ENCODE measurements around the gene MRPL38. TPM values are rescaled to one million over a fixed set of nuclear protein-coding genes. Genes with fewer than 3 reads are reported as not detected.
A peak's percentile ranks its signal among the peaks of the same experiment; 100 is the strongest.
"Not testable (repeated sequence)": the region's sequence is repeated elsewhere in the genome, so short reads cannot be mapped to it uniquely, and the experiment has no call there.

The MRPL38 gene
- total RNA-seq, 1 experiment from 2014 or later, result 112 TPM

GRCh38 chr17:75873587-75874322 is 30.9 kb downstream of the MRPL38 start:
- intact Hi-C loops (cut with micrococcal nuclease; ENCODE audit: unreplicated experiment), result no loop called here

GRCh38 chr17:75872434-75873351 is 32.0 kb downstream of the MRPL38 start:
- CTCF ChIA-PET, result interaction anchor here (0.6 to 1.4 kb wide), 5 partner anchors 11 to 93 kb away, joined by 3 to 8 read pairs (median 5); partner anchors contain the start of genes UNC13D and WBP2
- intact Hi-C loops (cut with micrococcal nuclease; ENCODE audit: unreplicated experiment), result no loop called here

More at GRCh38 chr17:75873587-75874322, 30.9 kb downstream of the MRPL38 start:
- Mint-ChIP-seq H3K27ac (ENCODE audit: unreplicated experiment) (no peak overlapping the region), H3K27me3 (ENCODE audit: unreplicated experiment) (no peaks in the 10 kb centered on the region), H3K4me1 (ENCODE audit: low read depth, unreplicated experiment) (peaks cover 34% of the 10 kb centered on the region), H3K9me3 (ENCODE audit: low read depth, unreplicated experiment) (no peaks in the 10 kb centered on the region), H3K4me3 (ENCODE audit: low read depth, unreplicated experiment) (no peak overlapping the region), H3K36me3 (ENCODE audit: insufficient read depth, unreplicated experiment) (peaks cover 65% of the 10 kb centered on the region)
- BruUV-seq (replicated peaks), result no TSS peak
- CTCF ChIA-PET, result no interaction called here
- no peak for DNase-seq
- no peak for TF ChIP-seq CTCF (IDR thresholded peaks at IDR 0.05; ENCODE audit: unreplicated experiment)

GRCh38 chr17:75870228-75870627 is 34.5 kb downstream of the MRPL38 start:
- BruUV-seq (replicated peaks); H3K9me3 Mint-ChIP-seq (ENCODE audit: low read depth, unreplicated experiment); intact Hi-C loops (cut with micrococcal nuclease; ENCODE audit: unreplicated experiment); DNase-seq; H3K4me3 Mint-ChIP-seq (ENCODE audit: low read depth, unreplicated experiment); CTCF ChIA-PET; H3K27me3 Mint-ChIP-seq (ENCODE audit: unreplicated experiment): not testable (repeated sequence)
- peaks cover 31% of the 10 kb centered on the region for H3K36me3 Mint-ChIP-seq (ENCODE audit: insufficient read depth, unreplicated experiment)
- peak overlapping the region; percentile 78 for H3K27ac Mint-ChIP-seq (ENCODE audit: unreplicated experiment)
- H3K4me1 Mint-ChIP-seq (ENCODE audit: low read depth, unreplicated experiment), result peaks cover 18% of the 10 kb centered on the region

More at GRCh38 chr17:75872434-75873351, 32.0 kb downstream of the MRPL38 start:
- Mint-ChIP-seq H3K9me3 (ENCODE audit: low read depth, unreplicated experiment) (no peaks in the 10 kb centered on the region), H3K4me1 (ENCODE audit: low read depth, unreplicated experiment) (peaks cover 36% of the 10 kb centered on the region), H3K27ac (ENCODE audit: unreplicated experiment) (peak overlapping the region; percentile 82), H3K4me3 (ENCODE audit: low read depth, unreplicated experiment) (no peak overlapping the region), H3K27me3 (ENCODE audit: unreplicated experiment) (no peaks in the 10 kb centered on the region), H3K36me3 (ENCODE audit: insufficient read depth, unreplicated experiment) (peaks cover 55% of the 10 kb centered on the region)
- DNase-seq, result peak; percentile 81
- no peak for TF ChIP-seq CTCF (IDR thresholded peaks at IDR 0.05; ENCODE audit: unreplicated experiment)
- BruUV-seq (replicated peaks), result no TSS peak

- Mint-ChIP-seq H3K4me3 (ENCODE audit: low read depth, unreplicated experiment) (no peak overlapping the region), H3K9me3 (ENCODE audit: low read depth, unreplicated experiment) (no peaks in the 10 kb centered on the region), H3K27me3 (ENCODE audit: unreplicated experiment) (no peaks in the 10 kb centered on the region), H3K4me1 (ENCODE audit: low read depth, unreplicated experiment) (peaks cover 17% of the 10 kb centered on the region), H3K36me3 (ENCODE audit: insufficient read depth, unreplicated experiment) (peaks cover 26% of the 10 kb centered on the region), H3K27ac (ENCODE audit: unreplicated experiment) (peak overlapping the region; percentile 74)
- no TSS peak for BruUV-seq (replicated peaks)
- CTCF ChIA-PET, result interaction anchor here (0.6 kb wide), 1 partner anchor 399 kb away, joined by 4 read pairs; no protein-coding TSS in a partner anchor
- intact Hi-C loops (cut with micrococcal nuclease; ENCODE audit: unreplicated experiment), result no loop called here
- peak; percentile 36 for DNase-seq
- no peak for TF ChIP-seq CTCF (IDR thresholded peaks at IDR 0.05; ENCODE audit: unreplicated experiment)
Observed at GRCh38 chr17:75869282-75870141, 35.2 kb downstream of the MRPL38 start.

GRCh38 chr17:75868730-75869281 is 35.9 kb downstream of the MRPL38 start:
- H3K9me3 Mint-ChIP-seq (ENCODE audit: low read depth, unreplicated experiment); BruUV-seq (replicated peaks); H3K27me3 Mint-ChIP-seq (ENCODE audit: unreplicated experiment); intact Hi-C loops (cut with micrococcal nuclease; ENCODE audit: unreplicated experiment); H3K4me3 Mint-ChIP-seq (ENCODE audit: low read depth, unreplicated experiment); DNase-seq; CTCF ChIA-PET: not testable (repeated sequence)
- peaks cover 19% of the 10 kb centered on the region for H3K36me3 Mint-ChIP-seq (ENCODE audit: insufficient read depth, unreplicated experiment)
- H3K4me1 Mint-ChIP-seq (ENCODE audit: low read depth, unreplicated experiment), result peaks cover 17% of the 10 kb centered on the region
- peak overlapping the region; percentile 74 for H3K27ac Mint-ChIP-seq (ENCODE audit: unreplicated experiment)

GRCh38 chr17:75865404-75866188 is 39.1 kb downstream of the MRPL38 start:
- CTCF ChIA-PET; H3K4me3 Mint-ChIP-seq (ENCODE audit: low read depth, unreplicated experiment); H3K27me3 Mint-ChIP-seq (ENCODE audit: unreplicated experiment); H3K9me3 Mint-ChIP-seq (ENCODE audit: low read depth, unreplicated experiment); intact Hi-C loops (cut with micrococcal nuclease; ENCODE audit: unreplicated experiment); BruUV-seq (replicated peaks); H3K36me3 Mint-ChIP-seq (ENCODE audit: insufficient read depth, unreplicated experiment); DNase-seq; H3K27ac Mint-ChIP-seq (ENCODE audit: unreplicated experiment): not testable (repeated sequence)
- peaks cover 14% of the 10 kb centered on the region for H3K4me1 Mint-ChIP-seq (ENCODE audit: low read depth, unreplicated experiment)

All from Calu3 (cell line).